IPS-NIHi11 (cell line): ENCODE data around the gene GDPGP1.
"Not testable (repeated sequence)": the region's sequence is repeated elsewhere in the genome, so short reads cannot be mapped to it uniquely, and the experiment has no call there.

Source experiments
- DNase-seq: peaks from one replicate; pipeline ENCODE4 v3.0.0; 2012; ENCODE audit warnings: mixed read lengths, low spot score

Gene GDPGP1, protein sequence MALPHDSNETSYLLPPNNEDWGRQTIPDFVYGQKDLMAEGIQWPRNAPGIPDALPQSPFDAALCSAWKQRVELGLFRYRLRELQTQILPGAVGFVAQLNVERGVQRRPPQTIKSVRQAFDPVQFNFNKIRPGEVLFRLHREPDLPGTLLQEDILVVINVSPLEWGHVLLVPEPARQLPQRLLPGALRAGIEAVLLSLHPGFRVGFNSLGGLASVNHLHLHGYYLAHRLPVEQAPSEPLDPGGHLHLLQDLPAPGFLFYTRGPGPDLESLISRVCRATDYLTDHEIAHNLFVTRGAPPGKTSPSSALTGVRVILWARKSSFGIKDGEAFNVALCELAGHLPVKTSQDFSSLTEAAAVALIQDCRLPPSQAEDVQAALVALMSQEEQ

DNA sequence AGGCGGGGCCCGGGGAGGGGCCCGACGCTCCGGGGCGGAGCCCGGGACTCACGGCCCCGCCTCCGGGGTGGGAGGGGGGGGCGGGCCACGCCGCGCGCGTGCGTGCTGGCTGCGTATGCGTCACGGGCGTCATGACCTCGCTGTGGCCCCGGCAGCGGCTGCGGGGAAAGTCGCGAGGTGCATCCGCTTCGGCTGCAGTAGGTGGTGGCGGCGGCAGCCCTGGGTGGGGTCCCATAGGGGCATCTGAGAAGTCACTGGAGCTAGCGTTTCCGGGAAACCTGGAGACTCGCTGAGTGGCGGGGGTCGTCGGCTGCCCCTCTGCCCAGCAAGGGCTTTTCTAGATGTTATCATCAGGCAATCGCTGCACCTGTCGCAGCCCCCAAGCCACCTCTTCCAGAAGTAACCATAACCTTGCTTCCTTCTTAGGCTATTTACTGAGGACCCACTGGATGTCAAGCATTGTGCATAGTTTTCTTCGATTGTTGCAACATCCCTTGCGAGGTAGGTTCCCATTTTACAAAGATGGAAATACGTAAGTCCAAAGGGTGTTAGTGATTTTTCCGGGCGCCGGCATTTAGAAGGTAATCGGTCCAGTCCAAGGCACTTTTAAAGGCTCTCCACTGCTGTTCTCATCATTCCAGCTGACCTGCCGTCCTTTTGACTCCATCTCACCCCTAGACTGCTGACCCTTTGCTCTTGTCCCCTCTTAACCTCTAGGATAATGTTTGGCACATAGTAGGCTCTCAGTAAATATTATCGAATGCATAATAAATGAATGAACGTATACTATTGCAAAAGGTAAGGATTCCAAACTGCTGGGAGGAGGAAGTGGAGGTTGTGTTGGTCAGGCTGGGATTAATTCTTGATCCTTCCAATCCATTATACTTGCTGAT is at the start of gene GDPGP1:
GDPGP1 (plus strand) TSS at position 114 of the 893 bp plus-strand sequence. CDS start 6,700 bp downstream, outside the sequence.
- DNase-seq = no peak

DNA sequence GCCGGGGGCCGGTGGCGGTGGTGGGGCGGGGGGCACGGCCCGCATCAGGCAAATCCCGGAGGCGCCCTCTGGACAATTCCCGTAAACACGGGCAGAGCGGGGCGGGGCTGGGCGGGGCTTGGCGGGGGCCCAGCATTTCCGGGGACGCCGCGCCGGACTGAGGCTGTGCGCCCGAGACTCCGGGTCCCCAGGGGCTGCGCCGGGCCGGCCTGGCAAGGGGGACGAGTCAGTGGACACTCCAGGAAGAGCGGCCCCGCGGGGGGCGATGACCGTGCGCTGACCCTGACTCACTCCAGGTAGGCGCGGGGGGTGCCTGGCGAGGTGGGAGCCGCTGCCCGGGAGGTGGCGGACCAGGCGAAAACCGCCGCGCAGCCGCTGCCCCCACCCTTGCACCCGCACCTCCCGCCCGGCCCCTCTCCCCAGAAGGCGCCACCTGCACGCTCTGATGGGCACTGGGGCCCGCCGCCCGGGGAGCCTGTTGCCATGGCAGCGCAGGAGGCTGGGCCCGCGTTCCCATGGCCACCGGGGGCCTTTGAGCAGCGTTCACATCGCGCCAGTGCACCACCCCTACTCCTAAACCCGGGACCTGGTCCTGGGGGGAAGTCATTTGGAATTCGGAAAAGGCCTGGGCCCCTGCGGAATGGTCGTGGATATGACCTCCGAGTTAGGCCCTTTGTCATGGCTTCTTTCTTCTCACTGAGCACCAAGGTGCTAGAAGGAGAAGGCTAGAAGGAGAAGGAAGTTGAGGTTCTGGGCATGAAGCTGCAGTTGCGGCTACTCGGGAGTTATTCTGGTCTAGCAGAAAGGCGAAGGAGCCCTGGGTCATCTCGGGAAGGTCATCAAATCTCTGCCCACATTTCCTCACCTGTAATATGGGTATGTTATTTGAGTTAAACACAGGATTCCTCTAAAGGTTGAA is 49.0 kb upstream of the GDPGP1 start:
- DNase-seq = peak; percentile 88

DNA sequence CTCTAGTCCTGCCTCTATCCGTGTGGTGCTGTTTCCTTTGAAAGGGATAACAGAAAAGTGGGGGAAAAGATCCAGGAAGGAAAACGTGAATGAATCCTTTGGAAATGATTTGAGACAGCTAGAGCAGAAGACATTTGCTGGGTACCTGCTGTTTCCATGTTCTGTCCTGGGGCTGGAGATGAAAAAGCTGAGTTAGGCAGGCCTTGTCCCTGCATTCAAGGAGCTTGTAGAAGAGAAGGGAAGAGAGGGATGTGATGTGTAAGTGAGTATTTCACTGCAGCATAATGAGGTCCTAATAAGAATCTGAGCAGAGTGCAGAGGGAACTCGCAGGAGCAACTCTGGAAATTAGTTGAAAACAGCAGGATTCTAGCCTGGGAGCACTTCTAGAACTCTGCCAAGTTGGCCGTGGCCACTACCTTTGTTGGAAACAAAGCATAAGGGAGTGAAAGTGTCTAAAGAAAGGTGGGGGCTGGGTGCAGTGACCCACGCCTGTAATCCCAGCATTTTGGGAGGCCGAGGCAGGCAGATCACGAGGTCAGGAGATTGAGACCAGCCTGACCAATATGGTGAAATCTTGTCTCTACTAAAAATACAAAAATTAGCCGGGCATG is 46.6 kb upstream of the GDPGP1 start:
- no peak for DNase-seq

DNA sequence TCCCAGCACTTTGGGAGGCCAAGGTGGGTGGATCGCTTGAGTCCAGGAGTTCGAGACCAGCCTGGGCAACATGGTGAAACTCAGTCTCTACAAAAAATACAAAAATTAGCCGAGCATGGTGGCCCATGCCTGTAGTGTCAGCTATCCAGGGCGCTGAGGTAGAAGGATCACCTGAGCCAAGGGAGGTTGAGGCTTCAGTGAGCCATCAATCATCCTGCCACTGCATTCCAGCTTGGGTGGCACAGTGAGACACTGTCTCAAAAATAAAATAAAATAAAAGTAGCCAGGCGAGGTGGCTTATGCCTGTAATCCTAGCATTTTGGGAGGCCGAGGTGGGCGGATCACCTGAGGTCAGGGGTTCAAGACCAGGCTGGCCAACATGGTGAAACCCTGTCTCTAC is 45.9 kb upstream of the GDPGP1 start:
- DNase-seq = not testable (repeated sequence)

DNA sequence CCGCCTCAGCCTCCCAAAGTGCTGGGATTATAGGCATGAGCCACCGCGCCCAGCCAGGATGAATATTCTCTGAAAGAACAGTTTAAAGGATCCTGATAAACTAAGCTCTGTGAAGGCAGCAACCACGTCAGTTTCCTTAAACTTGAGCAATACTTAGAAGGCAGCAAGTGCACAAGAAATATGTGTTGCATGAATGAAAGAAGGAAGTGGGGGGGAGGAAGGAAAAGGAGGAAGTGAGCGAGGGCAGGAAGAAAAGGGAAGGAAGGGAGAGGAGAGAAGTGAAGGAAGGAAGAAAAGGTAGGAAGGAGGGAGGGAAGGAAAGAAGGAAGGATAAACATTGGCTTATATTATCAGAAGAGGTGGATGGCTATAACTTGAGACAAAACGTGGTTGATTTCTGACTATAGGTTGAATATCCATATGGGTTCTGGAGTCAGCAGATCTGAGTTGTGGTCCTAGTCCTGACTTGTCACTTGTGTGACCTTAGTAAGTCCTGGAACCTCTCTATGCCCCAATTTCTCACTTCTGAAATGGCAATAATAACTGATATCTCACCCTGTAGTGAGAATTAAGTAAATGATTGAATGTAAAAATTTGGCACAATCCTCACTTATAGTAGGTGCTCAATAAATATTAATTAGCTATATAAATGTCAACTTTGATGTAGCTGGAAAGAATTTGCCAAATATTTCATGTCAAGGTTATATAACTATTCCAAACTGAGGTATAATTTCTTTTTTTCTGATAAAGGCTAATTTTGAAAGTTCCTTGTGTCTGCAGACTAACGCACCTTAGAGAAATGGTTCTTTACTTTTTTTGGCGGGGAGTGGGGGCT is 44.9 kb upstream of the GDPGP1 start:
- no peak for DNase-seq

DNA sequence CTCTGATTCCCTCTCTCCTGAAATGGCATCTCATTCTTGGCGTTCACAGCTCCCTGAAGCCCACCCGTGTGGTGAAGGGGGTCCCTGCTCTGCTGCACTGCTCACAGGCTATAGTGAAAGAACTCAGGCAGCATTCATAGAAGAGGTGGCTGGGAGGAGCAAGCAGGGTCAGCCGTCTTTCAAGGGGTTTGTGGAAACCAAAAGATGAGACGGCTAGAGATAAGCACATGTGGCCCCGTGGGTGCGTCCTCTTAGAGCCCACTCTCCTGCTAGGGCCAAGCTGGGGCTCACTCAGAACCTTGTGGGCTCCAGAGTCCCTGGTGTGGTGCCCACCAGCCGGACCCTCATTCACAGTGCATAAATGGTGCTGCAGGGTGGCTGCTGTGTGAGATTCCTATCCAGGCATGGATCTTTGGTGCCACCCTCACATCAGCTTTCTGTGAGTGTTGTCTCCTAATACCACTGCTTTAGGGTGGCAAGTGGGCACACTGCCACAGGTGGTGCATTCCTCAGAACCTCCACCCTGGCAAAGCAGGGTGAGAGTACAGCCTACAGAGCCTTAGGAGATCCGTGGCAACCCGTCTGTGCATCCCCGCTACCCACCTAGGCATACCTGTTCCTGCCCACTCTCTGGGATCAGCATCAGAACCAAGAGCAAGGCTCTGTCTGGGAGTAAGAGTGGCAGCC is 44.1 kb upstream of the GDPGP1 start:
- no peak for DNase-seq

DNA sequence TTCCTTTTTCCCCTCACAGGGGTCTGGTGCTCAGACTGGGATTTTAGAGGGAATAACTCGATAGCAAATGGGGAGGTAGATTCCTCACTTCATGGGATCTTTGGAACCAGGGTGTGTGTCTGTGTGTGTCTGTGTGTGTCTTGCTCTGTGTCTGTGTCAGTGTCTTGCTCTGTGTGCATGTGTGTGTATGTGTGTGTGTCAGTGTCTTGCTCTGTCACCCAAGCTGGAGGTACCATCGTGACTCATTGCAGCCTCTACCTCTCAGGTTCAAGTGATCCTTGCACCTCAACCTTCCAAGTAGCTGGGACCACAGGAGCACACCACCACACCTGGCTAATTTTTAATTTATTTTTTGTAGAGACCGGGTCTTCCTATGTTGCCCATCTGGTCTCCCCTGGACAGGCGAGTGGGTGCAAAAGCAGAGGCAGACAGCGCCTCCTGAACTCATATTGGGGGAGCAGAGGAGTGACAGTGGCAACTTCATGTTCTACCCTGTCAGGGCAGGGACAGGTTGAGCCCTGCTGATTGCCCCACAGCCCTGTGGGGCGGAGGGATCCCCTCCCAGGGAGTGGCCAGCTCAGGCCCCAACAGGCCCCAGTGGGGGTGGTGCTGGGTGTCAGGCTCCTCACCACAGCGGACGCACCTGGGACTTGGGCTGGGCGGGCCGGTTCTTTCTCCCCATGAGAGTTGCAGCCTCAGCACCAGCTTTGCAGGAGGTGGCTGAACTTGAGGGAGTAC is 43.2 kb upstream of the GDPGP1 start:
- no peak for DNase-seq

DNA sequence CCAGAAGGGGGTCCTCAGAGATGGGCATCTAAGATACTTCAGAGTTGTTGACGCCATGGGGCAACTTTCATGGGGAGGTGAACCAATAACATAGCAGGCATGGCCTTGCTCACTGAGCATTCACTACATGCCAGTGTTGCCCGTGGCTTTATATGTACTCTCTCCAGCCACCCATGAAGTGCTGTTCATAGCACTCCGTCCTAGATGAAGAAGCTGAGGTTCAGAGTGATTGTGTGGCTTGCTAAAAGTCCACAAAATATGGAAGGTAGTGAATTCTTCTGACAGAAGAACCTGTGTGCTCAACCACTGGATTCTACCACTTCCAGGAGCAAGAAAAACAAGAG is 42.7 kb upstream of the GDPGP1 start:
- DNase-seq = no peak

DNA sequence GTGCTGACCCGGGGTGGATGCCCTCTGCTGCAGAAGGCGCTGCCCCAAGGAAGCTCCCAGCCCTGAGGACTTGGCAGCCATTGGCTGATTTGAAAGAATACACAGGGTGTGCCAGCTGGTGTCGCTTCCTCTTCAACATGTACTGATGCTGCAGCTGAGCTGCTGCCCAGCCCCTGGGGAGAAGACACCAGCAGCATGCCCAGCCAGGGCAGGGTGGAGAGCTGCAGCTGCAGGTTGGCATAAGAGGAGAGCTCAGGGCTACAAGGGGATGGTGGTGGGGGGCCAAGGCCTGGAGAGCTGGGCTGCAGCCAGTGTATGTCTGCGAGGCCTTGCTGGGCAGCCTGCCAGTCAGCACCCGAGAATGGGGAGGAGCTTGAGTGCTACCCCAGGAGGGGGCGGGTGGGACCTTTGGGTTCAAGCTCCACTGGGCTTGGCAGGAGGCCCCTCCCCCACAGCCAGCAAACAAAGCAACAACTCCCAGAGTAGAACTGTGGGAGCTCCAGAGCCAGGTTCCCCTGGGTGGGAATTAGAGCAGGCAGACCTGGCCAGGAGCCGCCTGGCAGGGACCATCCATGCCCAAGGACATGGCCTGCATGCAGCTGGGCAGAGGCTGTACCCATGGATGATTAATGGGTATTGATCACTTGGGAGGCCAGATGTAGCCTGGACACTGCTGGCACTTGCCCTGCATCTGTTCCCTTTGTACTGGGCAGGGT is 42.1 kb upstream of the GDPGP1 start:
- DNase-seq = peak; percentile 35

DNA sequence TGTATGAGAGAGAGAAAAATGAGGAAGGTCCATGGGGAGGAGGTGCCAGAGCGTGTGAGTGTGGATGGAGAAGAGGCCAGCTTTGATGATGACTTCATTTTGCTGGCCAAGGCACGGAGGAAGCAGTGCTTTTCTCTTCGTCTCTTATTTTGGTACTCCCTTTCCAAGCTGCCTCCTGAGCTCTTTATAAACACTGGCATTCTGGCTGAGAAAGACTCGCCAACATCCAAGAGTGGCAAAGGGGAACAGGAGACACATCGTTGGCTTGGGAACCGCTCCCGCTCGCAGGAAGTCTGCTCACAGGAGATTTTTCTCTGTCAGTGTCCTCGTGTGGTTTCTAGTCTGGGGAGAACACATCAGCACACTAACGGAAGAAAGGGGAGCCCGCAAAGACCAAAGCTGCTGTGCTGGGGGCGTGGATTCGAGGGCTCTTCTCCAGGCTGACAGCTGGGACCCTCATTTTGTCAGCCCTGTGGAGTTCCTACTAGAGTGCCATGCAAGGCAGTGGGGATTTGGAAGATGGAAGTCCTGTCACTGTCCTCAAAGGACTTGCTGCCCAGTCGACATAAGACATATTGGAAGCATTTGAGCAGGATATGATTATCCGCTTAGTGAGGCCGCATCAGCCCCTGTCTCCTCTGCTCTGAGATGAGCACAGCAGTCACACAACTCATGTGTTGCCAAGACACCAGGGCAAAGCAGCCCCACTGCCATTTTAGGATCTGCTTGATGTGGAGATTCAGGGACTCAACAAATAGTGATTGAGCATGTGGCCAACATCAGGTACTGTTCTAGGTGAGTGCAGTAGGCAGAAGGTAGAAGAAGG is 40.8 kb upstream of the GDPGP1 start:
- no peak for DNase-seq

DNA sequence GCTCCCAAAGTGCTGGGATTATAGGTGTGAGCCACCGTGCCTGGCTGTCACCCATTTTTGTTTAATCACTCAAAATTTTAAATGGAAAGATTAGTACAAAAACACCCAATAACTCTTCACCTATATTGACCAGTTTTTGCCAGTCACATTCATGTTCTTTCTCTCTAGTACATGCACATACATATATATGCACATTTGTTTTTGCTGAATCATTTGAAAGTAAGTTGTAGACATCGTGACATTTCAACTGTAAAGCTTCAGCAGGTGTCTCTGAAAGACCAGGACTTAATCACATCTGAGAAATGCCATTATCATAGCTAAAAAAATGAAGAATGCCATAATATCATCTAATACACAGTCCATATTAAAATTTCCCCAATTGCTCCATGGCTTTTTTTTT is 39.4 kb upstream of the GDPGP1 start:
- no peak for DNase-seq

DNA sequence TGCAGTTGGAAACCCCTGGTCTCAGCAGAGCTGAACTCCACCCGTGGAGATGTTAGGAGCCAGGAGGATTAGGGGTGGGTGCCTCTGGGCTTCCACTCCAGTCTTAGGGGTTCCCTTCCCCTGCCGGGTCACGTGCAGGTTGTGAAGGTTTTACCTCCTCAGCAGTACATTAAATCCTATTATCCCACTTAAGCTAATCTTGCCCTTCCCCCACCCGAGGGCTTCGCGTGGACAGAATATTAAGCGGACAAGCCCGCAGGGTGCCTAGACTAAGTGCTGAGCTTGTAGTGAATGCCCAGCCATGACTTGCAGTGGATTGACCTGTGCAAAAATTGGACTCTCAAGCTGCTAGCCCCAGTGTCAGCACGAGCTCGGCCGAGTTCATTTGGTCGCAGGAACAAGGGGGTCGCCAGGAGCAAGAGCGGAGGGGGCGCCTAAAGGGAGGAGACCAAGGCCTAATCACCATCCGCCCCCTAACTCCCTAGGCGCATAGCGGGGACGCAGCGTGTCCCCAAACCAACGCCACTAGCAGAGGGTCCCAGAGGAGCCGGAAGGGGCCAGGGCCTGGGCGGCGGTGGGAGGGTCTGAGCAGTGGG is 33.4 kb upstream of the GDPGP1 start:
- no peak for DNase-seq

DNA sequence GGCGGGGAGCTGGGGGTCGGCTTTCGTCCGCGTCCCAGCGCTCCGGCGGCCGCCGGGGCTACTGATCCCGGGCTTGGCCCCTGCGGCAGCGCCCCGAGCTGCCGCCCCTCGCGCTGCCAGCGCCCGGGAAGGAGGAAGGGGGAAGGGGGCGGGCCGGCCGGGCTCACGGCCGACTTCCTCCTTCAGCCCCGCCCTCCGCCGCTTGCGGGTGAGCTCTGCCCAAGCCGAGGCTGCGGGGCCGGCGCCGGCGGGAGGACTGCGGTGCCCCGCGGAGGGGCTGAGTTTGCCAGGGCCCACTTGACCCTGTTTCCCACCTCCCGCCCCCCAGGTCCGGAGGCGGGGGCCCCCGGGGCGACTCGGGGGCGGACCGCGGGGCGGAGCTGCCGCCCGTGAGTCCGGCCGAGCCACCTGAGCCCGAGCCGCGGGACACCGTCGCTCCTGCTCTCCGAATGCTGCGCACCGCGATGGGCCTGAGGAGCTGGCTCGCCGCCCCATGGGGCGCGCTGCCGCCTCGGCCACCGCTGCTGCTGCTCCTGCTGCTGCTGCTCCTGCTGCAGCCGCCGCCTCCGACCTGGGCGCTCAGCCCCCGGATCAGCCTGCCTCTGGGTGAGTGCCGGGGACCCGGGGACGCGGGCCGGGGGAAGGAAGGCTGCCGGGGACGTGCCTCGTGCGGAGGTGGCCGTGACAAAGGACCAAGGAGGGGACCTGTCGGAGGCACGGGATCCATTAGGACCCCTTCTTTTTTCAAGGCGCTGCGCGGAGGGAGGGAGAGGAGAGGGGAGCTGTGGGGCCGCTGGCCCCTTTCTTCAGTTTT is 32.7 kb upstream of the GDPGP1 start, which contains the start of gene SEMA4B:
SEMA4B (plus strand) TSS at position 201 of the 814 bp plus-strand sequence; CDS start at position 450, 249 bp downstream.
- peak; percentile 99 for DNase-seq

DNA sequence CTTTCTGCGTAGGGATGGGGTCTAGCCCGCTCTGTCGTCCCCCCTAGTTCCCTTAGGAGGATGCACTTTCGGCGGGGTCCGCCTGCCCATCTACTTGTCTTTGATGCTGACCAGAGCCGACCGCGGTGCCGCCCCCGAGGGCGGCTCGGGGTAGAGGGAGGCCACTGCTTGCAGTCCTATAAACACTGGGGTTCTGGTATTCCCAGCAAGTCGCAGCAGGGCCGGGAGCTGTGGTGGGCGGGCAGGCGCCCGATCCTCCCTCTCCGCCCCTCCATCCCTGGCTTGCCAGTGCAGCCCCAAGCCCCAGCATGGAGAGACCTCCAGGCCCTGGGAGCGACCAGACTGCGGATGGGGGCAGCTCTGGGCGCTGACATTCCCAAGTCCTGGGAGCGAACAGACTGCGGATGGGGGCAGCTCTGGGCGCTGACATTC is 32.0 kb upstream of the GDPGP1 start:
- DNase-seq = peak; percentile 66

DNA sequence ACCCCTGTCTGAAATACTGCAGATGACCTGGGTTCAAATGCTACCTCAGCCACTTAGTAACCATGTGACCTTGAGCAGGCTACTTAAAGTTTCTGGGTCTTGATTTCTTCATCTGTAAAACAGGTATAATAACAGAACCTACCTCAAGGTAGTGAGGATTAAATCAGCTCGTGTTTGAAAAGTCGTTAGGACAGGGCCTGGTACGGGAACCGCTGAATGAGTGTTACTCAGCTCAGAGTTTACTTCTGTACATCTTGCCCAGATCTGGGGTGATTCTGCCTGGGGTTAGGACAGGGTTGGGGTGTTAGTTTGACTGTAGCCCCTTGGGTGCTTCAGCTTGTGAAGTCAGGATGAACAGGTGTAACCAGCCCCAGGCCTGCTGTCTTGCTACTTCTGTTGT is 31.1 kb upstream of the GDPGP1 start:
- no peak for DNase-seq

DNA sequence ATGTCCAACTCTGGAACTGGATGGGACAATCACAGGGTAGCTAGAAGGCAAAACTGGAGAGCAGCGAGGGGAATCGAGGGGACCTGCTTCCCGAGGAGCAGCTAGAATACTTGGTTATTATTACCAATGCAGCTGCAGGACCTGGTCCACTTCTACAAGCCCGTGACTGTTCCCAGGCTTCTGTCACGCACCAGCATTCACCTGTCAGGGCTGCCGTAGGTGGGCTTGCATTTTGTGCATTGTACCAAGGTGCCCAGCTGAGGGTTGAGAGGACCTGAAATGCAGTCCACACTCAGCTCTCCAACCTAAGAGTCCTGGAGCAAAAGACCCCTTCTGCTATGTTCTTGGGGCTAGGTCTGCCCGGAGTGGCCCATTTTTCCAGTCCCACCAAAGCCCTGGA is 30.5 kb upstream of the GDPGP1 start:
- DNase-seq = no peak
